Psoas muscle (tissue), 8 donors: ENCODE results near the gene ELL. TPM values are rescaled to one million over a fixed set of nuclear protein-coding genes. Genes with fewer than 3 reads are reported as not detected.
"Not testable (repeated sequence)": the region's sequence is repeated elsewhere in the genome, so short reads cannot be mapped to it uniquely, and the experiment has no call there.

Experiments
- ATAC-seq, 4 donors: fragments of 200-7000 bp; cut with Tn5 transposase; one replicate each; pipeline ENCODE4 v1.9.1; 2020; ENCODE audit warnings: moderate library complexity in 3 of 4, mild to moderate bottlenecking in 2 of 4
- DNase-seq, 2 donors: peaks; one replicate each; pipeline ENCODE4 v3.0.0-alpha.2; 2020
- H3K27ac ChIP-seq: fragments of 200-600 bp; one replicate; pipeline ENCODE4 v1.8.0; 2022
- H3K27me3 ChIP-seq, 3 donors: fragments of 200-600 bp in 1 of 3; one replicate each; pipeline versions ENCODE4 v1.6.1 to v1.8.0; 2013 to 2022; ENCODE audit warnings: low read length in 2 of 3, mild to moderate bottlenecking in 2 of 3, moderate library complexity in 1 of 3; ENCODE audit not compliant: insufficient read depth in 3 of 3
- H3K36me3 ChIP-seq, 2 donors: fragments of 200-600 bp in 1 of 2; one replicate each; pipeline versions ENCODE4 v1.6.1 to v1.8.0; 2013 to 2022; ENCODE audit warnings: low read depth in 1 of 2, mild to moderate bottlenecking in 1 of 2, moderate library complexity in 1 of 2; ENCODE audit not compliant: insufficient read depth in 1 of 2
- H3K4me1 ChIP-seq: fragments of 200-600 bp; one replicate; pipeline ENCODE4 v1.8.0; 2022
- H3K4me3 ChIP-seq: fragments of 200-600 bp; one replicate; pipeline ENCODE4 v1.8.0; 2022; ENCODE audit warnings: mild to moderate bottlenecking
- H3K9me3 ChIP-seq: fragments of 200-600 bp; one replicate; pipeline ENCODE4 v1.8.0; 2022
- CTCF ChIP-seq: fragments of 200-600 bp; IDR thresholded peaks from one replicate; pipeline ENCODE4 v1.8.0; 2022; ENCODE audit warnings: antibody characterized with exemption
- WGBS, 3 donors: extraction: QIAGEN DNeasy Blood & Tissue Kit; methylation state at CpG; one replicate each; pipeline versions ENCODE4 v1.1.6 to v1.1.7; 2013; 5-methylcytosine and 5-hydroxymethylcytosine counted together
- intact Hi-C, 2 donors: fragments of 100-400 bp; cut with DNase I; formaldehyde crosslinking; loops; one replicate each; pipeline versions ENCODE4 v1.11.0 to v1.14.2; 2022
- polyA plus RNA-seq, 3 donors: library from polyadenylated mRNA; stranded (reverse); fragments of 200-250 nt; gene quantifications; one replicate each; pipeline ENCODE4 v1.2.3, GENCODE V29; 2013
- total RNA-seq, 4 donors: library from RNA; stranded (reverse); fragmentation: NEBNext Ultra II Directional in 2 of 4; extraction: Animal tissue kit (Norgen Biotek cat#: 25700) in 2 of 4; gene quantifications; one replicate each; pipeline versions ENCODE4 v1.2.1 to v1.2.4, GENCODE V29; 2021 to 2023
- donor health status: healthy with polysubstance abuse.
- donor health status: DM: no; HTN: no; CAD: no; lungs with moderate emphysema.
- donor health status: Bipolar disorder and iron deficiency.
- donor health status: healthy.
- donor health status: DM: yes; HTN: yes; CAD: no.
- donor health status: DM: no; HTN: no; CAD: no.
- donor health status: DM: no; HTN: no; CAD: no.
- donor health status: DM: yes; HTN: yes; CAD: no.

The ELL gene
- total and polyA plus RNA-seq, 7 donors: 7.5 to 40.2 (median 17.5) TPM

- no peak for TF ChIP-seq CTCF
- WGBS, 3 donors: 80 to 83% (median 83%) methylated on average over 19 to 21 of the region's 21 CpGs
- ATAC-seq (peak in 2 of 4 donors; percentile 17 to 23), DNase-seq (peak in 1 of 2 donors; percentile 33)
- H3K9me3 ChIP-seq: no peaks in the 10 kb centered on the region
- no peak overlapping the region for H3K27ac ChIP-seq
- no peak overlapping the region for H3K4me3 ChIP-seq
- no peaks in the 10 kb centered on the region for H3K27me3 ChIP-seq
- H3K36me3 ChIP-seq: peaks cover 0 to 48% of the 10 kb centered on the region in 2 donors
- H3K4me1 ChIP-seq: peaks cover 5% of the 10 kb centered on the region
- intact Hi-C loops: no loop called here
Measured at GRCh38 chr19:18541258-18541991, 19.6 kb upstream of the ELL start.

- DNase-seq: not testable (repeated sequence)
- WGBS, 3 donors: 90 to 97% (median 96%) methylated on average over 1 of the region's 1 CpG
- H3K36me3 ChIP-seq: peaks cover 0 to 59% of the 10 kb centered on the region in 2 donors
Measured at GRCh38 chr19:18540200-18540599, 18.3 kb upstream of the ELL start.

GRCh38 chr19:18539372-18539771, 17.5 kb upstream of the ELL start:
- H3K27ac ChIP-seq: no peak overlapping the region
- ATAC-seq: no peak
- peaks cover 0 to 66% of the 10 kb centered on the region in 2 donors for H3K36me3 ChIP-seq
- intact Hi-C loops: no loop called here
- WGBS, 3 donors: 93 to 95% (median 94%) methylated on average over 17 to 19 of the region's 19 CpGs
- peaks cover 5% of the 10 kb centered on the region for H3K4me1 ChIP-seq
- no peaks in the 10 kb centered on the region for H3K9me3 ChIP-seq
- no peak overlapping the region for H3K4me3 ChIP-seq
- TF ChIP-seq CTCF: no peak
- no peaks in the 10 kb centered on the region for H3K27me3 ChIP-seq
- DNase-seq: no peak

More at GRCh38 chr19:18540200-18540599, 18.3 kb upstream of the ELL start:
- H3K27ac ChIP-seq, intact Hi-C loops, H3K27me3 ChIP-seq, H3K4me3 ChIP-seq, ATAC-seq, H3K9me3 ChIP-seq, H3K4me1 ChIP-seq: not testable (repeated sequence)

GRCh38 chr19:18538115-18538514, 16.2 kb upstream of the ELL start:
- DNase-seq (no peak), ATAC-seq (no peak)
- intact Hi-C loops: no loop called here
- no peak for TF ChIP-seq CTCF
- H3K4me3 ChIP-seq: no peak overlapping the region
- H3K4me1 ChIP-seq: peaks cover 5% of the 10 kb centered on the region
- WGBS, 3 donors: 92 to 96% (median 93%) methylated on average over 22 of the region's 22 CpGs
- H3K36me3 ChIP-seq: peaks cover 0 to 73% of the 10 kb centered on the region in 2 donors
- no peaks in the 10 kb centered on the region for H3K9me3 ChIP-seq
- no peak overlapping the region for H3K27ac ChIP-seq
- H3K27me3 ChIP-seq: no peaks in the 10 kb centered on the region

DNA sequence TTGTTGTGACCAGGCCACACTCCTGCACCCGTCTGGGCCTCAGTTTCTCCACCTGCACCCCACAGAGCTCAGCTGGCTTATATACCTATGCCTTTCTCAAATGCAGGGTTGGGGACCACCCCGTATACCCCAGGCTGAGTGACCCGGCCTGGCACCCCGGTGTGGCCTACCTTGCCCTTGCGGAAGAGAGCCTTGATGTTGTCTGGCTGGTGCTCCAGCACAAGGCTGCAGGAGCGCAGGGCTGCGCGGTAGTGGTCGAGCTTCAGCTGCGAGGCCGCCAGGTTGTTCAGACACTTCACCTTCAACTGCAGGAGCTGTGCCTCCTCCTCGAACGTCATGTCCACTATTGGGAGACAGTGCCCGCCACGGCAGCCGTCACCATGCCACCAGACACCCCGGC, 15.6 kb upstream of the ELL start:
- WGBS, 3 donors: 92 to 97% (median 93%) methylated on average over 17 of the region's 17 CpGs
- peaks cover 5% of the 10 kb centered on the region for H3K4me1 ChIP-seq
- no peak overlapping the region for H3K4me3 ChIP-seq
- H3K27me3 ChIP-seq: no peaks in the 10 kb centered on the region
- H3K36me3 ChIP-seq: peaks cover 0 to 80% of the 10 kb centered on the region in 2 donors
- ATAC-seq (no peak), DNase-seq (no peak)
- intact Hi-C loops: no loop called here
- H3K9me3 ChIP-seq: no peaks in the 10 kb centered on the region
- H3K27ac ChIP-seq: no peak overlapping the region
- TF ChIP-seq CTCF: no peak
